ENCODE measurements around the gene ZBTB18.
A peak's percentile ranks its signal among the peaks of the same experiment; 100 is the strongest.
"Not testable (repeated sequence)": the region's sequence is repeated elsewhere in the genome, so short reads cannot be mapped to it uniquely, and the experiment has no call there.

The ZBTB18 gene

DNA sequence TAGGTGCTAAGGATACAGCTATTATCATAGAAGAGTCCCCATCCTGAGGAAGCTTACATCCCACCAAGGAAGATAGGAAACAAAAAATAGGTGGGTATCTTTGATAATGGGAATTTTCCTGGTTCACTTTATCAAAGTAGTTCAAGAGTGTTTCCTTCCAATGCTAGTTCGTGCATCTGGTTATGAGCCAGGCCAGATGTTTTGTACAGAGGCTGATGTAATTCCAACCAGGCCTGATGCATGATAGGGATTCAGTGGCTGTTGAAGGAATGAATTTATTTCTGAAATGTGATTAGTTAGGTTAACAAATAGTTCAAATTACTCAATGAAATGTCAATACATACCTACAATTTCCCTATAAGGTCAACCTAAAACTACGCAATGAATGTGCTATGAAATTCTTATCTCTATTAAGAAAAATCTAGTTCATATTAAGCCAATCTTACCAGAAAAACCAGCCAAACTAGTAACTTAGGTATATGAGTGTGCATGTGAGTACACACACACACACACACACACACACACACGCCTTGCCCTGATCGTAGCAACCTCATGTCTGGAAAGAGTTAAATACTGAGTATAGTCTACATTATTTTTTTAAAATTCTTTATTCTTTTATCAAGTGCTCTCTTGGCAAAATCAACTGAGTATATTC is 9.5 kb upstream of the ZBTB18 start:
- no peak overlapping the region for H3K27ac ChIP-seq (ENCODE audit: low read depth, low read length)
- no peaks in the 10 kb centered on the region for H3K36me3 ChIP-seq (ENCODE audit: insufficient read depth, low read length)
- H3K4me3 ChIP-seq (ENCODE audit: low read length) = no peak overlapping the region
- 0 out of 2 replicates have a peak, but pooled peaks cover under 1% of the 10 kb centered on the region for H3K4me1 ChIP-seq (ENCODE audit: insufficient read depth, low read length)
- no peak overlapping the region for H3K9ac ChIP-seq (ENCODE audit: low read depth, low read length)
- H3K27me3 ChIP-seq (ENCODE audit: insufficient read depth, low read length) = peaks cover 2% of the 10 kb centered on the region; the same call in 1 of the 2 replicates
- no peaks in the 10 kb centered on the region for H3K9me3 ChIP-seq (ENCODE audit: insufficient read depth, low read depth, low read length)
- WGBS = 95% methylated on average over 1 of the region's 4 CpGs

GRCh38 chr1:244042293-244042692 is 8.8 kb upstream of the ZBTB18 start:
- peaks cover 6% of the 10 kb centered on the region; the same call in 1 of the 2 replicates for H3K27me3 ChIP-seq (ENCODE audit: insufficient read depth, low read length)
- peaks cover 6% of the 10 kb centered on the region for H3K4me1 ChIP-seq (ENCODE audit: insufficient read depth, low read length)
- H3K9ac ChIP-seq (ENCODE audit: low read depth, low read length) = no peak overlapping the region
- no peaks in the 10 kb centered on the region for H3K36me3 ChIP-seq (ENCODE audit: insufficient read depth, low read length)
- no peak overlapping the region for H3K4me3 ChIP-seq (ENCODE audit: low read length)
- H3K9me3 ChIP-seq (ENCODE audit: insufficient read depth, low read depth, low read length) = no peaks in the 10 kb centered on the region
- no peak overlapping the region for H3K27ac ChIP-seq (ENCODE audit: low read depth, low read length)
- 95% methylated on average over 3 of the region's 3 CpGs for WGBS

- H3K27ac ChIP-seq (ENCODE audit: low read depth, low read length) = no peak overlapping the region
- H3K36me3 ChIP-seq (ENCODE audit: insufficient read depth, low read length) = no peaks in the 10 kb centered on the region
- H3K4me3 ChIP-seq (ENCODE audit: low read length) = no peak overlapping the region
- no CpG with 5 or more reads among the region's 1 CpG for WGBS
- H3K4me1 ChIP-seq (ENCODE audit: insufficient read depth, low read length) = peaks cover 6% of the 10 kb centered on the region
- no peaks in the 10 kb centered on the region for H3K9me3 ChIP-seq (ENCODE audit: insufficient read depth, low read depth, low read length)
- H3K9ac ChIP-seq (ENCODE audit: low read depth, low read length) = no peak overlapping the region
- peaks cover 6% of the 10 kb centered on the region; the same call in 1 of the 2 replicates for H3K27me3 ChIP-seq (ENCODE audit: insufficient read depth, low read length)
Measured at GRCh38 chr1:244044423-244044822, 6.7 kb upstream of the ZBTB18 start.

GRCh38 chr1:244046254-244046653 is 4.8 kb upstream of the ZBTB18 start:
- 100% methylated on average over 1 of the region's 1 CpG for WGBS
- H3K9me3 ChIP-seq (ENCODE audit: insufficient read depth, low read depth, low read length); H3K9ac ChIP-seq (ENCODE audit: low read depth, low read length); H3K36me3 ChIP-seq (ENCODE audit: insufficient read depth, low read length); H3K4me3 ChIP-seq (ENCODE audit: low read length); H3K27ac ChIP-seq (ENCODE audit: low read depth, low read length): not testable (repeated sequence)
- Histone ChIP-seq H3K4me1 (ENCODE audit: insufficient read depth, low read length) (peaks cover 17% of the 10 kb centered on the region), H3K27me3 (ENCODE audit: insufficient read depth, low read length) (peaks cover 18% of the 10 kb centered on the region)

DNA sequence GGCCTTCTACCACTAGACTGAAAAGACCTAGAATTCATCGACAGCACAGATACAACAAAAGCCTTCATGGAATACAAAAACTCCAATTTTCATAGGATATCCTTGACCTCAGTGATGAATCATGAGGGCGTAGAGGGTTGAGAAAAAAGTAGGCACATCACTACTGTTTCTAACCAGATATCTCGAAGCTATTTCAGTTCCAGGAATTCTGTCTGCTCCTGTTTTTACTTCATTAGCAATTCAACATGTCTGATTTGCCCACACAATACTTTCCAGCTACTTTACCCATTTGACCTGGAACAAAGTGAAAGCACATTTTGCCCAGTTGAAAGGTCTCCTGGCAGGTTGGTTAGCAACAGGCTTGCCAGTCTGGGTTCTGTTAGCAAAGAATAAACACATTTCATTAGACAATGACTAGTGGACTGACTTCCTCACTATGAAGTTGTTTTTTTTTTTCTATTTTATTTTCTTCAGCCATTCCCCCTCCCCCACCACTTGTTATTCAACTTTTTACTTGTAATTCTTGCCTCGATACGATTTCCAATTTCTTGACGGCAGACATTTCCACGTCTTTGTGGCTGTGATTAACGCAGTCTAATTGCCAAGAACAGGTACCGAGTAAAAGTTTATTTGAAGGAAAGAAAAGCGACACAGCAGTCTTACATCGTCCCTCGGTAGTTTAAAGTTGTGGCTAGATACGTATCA is 4.0 kb upstream of the ZBTB18 start:
- Histone ChIP-seq H3K27me3 (ENCODE audit: insufficient read depth, low read length) (peaks cover 18% of the 10 kb centered on the region), H3K9ac (ENCODE audit: low read depth, low read length) (peak overlapping the region; percentile 63), H3K4me3 (ENCODE audit: low read length) (peak overlapping the region; percentile 81), H3K36me3 (ENCODE audit: insufficient read depth, low read length) (no peaks in the 10 kb centered on the region), H3K4me1 (ENCODE audit: insufficient read depth, low read length) (peaks cover 26% of the 10 kb centered on the region), H3K27ac (ENCODE audit: low read depth, low read length) (no peak overlapping the region), H3K9me3 (ENCODE audit: insufficient read depth, low read depth, low read length) (no peaks in the 10 kb centered on the region)
- WGBS = 18% methylated on average over 13 of the region's 13 CpGs

GRCh38 chr1:244047621-244048255 is 3.3 kb upstream of the ZBTB18 start:
- Histone ChIP-seq H3K27ac (ENCODE audit: low read depth, low read length) (peak overlapping the region; percentile 83), H3K4me3 (ENCODE audit: low read length) (peak overlapping the region; percentile 81), H3K36me3 (ENCODE audit: insufficient read depth, low read length) (no peaks in the 10 kb centered on the region), H3K9me3 (ENCODE audit: insufficient read depth, low read depth, low read length) (no peaks in the 10 kb centered on the region), H3K4me1 (ENCODE audit: insufficient read depth, low read length) (peaks cover 32% of the 10 kb centered on the region), H3K9ac (ENCODE audit: low read depth, low read length) (peak overlapping the region; percentile 63), H3K27me3 (ENCODE audit: insufficient read depth, low read length) (peaks cover 18% of the 10 kb centered on the region)
- WGBS = under 1% methylated on average over 54 of the region's 54 CpGs

DNA sequence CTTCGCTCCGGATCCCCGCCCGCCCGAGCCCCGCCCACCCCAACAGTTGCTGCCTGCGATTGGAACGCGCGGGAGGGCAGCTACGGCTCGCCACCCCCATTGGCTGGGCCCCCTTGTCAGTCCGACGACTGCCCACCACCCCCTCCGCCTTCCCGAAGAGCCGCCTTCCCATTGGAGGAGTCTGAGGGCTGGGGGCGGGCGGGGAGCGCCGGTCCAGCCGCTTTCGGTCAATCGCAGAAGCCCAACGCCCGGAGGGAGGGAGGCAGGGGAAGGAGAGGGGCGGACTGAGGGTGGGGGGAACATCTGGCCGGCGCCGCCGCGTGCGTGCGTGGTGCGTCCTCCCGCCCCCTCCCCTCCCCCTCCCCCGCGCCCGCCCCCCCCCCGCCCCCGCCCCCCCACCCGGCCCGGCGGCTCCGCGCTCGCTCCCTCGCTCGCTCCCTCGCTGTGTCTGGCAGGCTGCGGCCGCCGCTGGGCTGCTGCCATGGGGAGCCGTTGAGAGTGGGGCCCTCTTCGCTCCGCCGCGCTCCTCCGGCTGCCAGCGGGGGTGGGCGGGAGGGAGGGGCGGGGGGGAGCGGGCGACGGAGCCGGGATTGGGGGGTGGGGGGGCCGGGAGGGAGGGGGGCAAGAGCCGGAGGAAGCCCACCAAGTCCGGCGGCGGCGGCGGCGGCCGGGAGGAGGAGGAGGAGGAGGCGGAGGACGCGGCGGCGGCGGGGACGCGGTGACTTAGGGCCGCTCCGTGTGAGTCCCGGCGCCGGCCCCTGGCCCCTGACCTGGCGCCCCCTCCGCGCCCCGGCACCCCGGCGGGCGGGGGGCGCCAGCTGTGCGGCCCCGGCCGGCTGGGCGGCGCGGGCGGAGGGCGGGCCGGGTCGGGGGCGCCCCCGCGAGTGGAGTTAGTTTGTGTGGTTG is 2.6 kb upstream of the ZBTB18 start:
- H3K27me3 ChIP-seq (ENCODE audit: insufficient read depth, low read length) = peaks cover 18% of the 10 kb centered on the region

DNA sequence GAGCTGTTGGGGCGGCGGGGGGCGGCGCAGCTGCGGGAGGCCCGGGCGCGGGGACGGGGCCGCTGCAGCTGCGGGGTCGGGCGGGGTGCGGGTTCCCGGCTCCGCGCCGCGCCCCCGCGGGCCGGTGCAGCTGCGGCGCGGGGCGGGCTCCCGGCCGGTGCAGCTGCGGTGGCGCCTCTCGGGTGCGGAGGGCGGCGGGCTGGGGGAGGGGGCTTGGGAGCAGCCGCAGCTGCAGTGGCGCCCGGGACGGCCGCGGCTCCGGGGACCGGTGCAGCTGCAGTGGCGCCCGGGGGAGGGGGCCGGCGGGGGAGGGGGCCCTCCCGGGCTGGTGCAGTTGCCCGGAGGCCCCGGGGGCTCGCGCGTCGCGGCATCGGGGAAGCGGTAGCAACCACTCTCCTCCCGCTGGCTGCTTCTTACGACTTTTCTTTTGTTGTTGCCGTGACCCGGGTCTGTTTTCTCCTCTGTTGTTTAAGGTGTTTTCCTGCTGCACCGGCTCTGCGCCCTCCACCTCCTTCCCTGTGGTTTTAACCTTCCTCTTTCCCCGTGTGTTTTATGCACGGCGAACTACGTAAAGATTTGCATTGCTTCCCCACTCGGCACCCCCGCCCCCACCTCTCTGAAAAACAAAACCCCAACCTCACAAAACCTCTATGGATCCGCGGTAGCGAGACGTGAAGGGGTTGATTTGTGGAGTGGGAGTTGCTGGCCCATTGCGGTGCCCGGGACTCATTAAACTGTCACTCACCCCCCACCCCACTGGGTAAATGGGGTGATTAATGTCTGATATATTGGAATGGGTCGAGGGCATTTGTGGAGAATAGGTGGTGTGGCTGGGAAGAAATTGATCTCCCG is 1.7 kb upstream of the ZBTB18 start:
- Histone ChIP-seq H3K4me1 (ENCODE audit: insufficient read depth, low read length) (peaks cover 37% of the 10 kb centered on the region), H3K4me3 (ENCODE audit: low read length) (peak overlapping the region; percentile 70), H3K27ac (ENCODE audit: low read depth, low read length) (no peak overlapping the region), H3K9ac (ENCODE audit: low read depth, low read length) (peak overlapping the region; percentile 61), H3K36me3 (ENCODE audit: insufficient read depth, low read length) (peaks cover 8% of the 10 kb centered on the region), H3K27me3 (ENCODE audit: insufficient read depth, low read length) (peaks cover 18% of the 10 kb centered on the region), H3K9me3 (ENCODE audit: insufficient read depth, low read depth, low read length) (no peaks in the 10 kb centered on the region)
- under 1% methylated on average over 70 of the region's 76 CpGs for WGBS

More for the DNA sequence above, 2.6 kb upstream of the ZBTB18 start:
- no peak overlapping the region for H3K27ac ChIP-seq (ENCODE audit: low read depth, low read length)
- H3K9ac ChIP-seq (ENCODE audit: low read depth, low read length) = no peak overlapping the region
- WGBS = under 1% methylated on average over 67 of the region's 109 CpGs
- H3K4me3 ChIP-seq (ENCODE audit: low read length) = peak overlapping the region; percentile 81
- H3K36me3 ChIP-seq (ENCODE audit: insufficient read depth, low read length) = no peaks in the 10 kb centered on the region
- H3K4me1 ChIP-seq (ENCODE audit: insufficient read depth, low read length) = peaks cover 37% of the 10 kb centered on the region
- H3K9me3 ChIP-seq (ENCODE audit: insufficient read depth, low read depth, low read length) = no peaks in the 10 kb centered on the region

DNA sequence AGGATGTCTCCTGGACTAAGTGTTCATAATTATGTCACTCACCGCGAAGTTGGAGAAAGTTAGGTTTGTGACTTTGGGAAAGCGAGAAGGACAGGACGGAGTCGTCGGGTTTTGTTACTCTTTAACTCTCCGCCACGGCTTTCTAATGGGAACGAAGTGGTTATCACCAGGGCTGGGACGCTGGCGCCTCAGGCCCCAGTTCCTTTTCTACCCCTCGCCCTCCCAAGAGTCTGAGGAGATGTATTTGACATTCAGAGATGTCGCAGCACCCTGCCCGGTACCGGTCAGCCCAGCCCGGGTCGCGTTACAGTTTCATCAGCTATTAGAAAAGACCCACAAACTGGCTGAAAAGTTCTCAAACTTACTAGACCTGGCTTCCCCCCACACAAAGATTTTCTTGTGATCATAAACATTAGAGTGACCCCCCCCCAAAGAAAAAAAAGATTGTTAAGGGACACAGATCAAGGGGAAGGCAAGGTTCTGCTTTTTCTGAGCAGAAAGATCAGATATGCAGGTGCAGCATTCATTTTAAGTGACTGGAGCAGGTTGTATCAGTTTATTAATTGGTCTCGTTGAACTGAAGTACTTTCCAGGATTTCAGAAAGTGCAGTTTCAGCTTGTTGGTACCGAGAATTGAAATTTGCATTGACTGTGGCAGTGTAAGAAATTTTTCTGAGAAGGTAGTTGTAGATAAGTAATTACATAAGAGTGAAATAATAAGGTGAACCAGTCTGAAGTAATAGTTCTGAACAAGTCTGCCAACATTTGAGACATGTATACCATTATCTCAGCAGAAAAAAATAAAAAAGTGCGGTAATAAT is 859 bp upstream of the ZBTB18 start:
- Histone ChIP-seq H3K9me3 (ENCODE audit: insufficient read depth, low read depth, low read length) (no peaks in the 10 kb centered on the region), H3K36me3 (ENCODE audit: insufficient read depth, low read length) (peaks cover 16% of the 10 kb centered on the region), H3K4me1 (ENCODE audit: insufficient read depth, low read length) (peaks cover 37% of the 10 kb centered on the region), H3K27me3 (ENCODE audit: insufficient read depth, low read length) (peaks cover 18% of the 10 kb centered on the region), H3K4me3 (ENCODE audit: low read length) (peak overlapping the region; percentile 70), H3K9ac (ENCODE audit: low read depth, low read length) (peak overlapping the region; percentile 61), H3K27ac (ENCODE audit: low read depth, low read length) (no peak overlapping the region)
- 9% methylated on average over 21 of the region's 21 CpGs for WGBS
